Prostate gland (tissue), 2 donors: ENCODE measurements around the gene CORO2B.

Experiments
- CTCF ChIP-seq, 4 experiments: fragments of 200-600 bp in 2 of 4; fragments of 450-650 bp in 2 of 4; sonication (generic) in 2 of 4; IDR thresholded peaks; 1 replicate in 3 of 4; 2 replicates in 1 of 4; pipeline ENCODE4 v1.5.1; 2016 to 2019; ENCODE audit warnings: antibody characterized with exemption in 4 of 4, mild to moderate bottlenecking in 2 of 4, moderate library complexity in 2 of 4
- POLR2A ChIP-seq: fragments of 450-650 bp; IDR thresholded peaks from one replicate; pipeline ENCODE4 v1.6.1; 2016; ENCODE audit warnings: antibody characterized with exemption, mild to moderate bottlenecking

GRCh38 chr15:68633231-68634121 is 54.7 kb downstream of the CORO2B start:
- TF ChIP-seq CTCF (IDR thresholded peaks at IDR 0.05) (no peak), POLR2A (no peak)
